GM19324 (cell line): Measurements from ENCODE around the gene HOTAIR.

Source experiments
- ATAC-seq: cut with Tn5 transposase; IDR thresholded peaks from one replicate; pipeline ENCODE4 v1.9.1; 2021; ENCODE audit warnings: mild to moderate bottlenecking, moderate library complexity; ENCODE audit not compliant: unreplicated experiment, low FRiP score

The HOTAIR gene

DNA sequence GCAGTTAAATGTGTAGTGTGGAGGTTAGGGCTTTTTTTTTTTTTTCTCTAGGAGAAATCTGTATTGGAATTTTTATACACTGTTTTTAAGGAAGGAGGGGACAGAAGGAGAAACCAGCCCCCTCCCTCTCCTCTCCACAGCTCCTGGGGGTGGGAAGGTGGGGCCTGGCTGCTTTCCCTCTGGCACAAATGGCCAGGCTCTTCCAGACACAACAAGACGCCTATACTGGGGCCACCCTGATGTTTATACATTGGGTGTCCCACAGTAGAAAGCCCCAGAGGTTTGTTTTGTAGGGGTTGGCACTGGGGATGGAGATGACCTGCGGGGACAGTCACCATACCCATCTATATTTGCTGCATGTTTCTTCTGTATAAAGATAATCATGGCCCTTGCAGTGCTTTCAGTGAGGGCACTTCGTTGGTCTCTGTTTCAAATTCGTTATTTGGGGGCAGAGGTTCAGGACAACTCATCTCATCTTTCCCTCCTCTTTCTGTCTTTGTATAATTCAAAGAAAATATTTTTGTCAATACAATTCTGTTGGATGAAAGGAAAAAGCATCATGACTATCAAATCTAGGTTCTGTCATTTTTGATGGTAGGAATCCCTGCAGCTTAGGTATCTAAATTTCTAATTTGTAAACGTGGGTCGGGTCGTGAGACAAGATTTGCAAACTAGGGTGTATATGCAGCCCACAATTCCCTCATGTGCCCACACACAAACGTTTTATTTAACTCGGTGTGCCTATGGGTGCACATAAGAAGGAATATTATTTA is 2.3 kb upstream of the HOTAIR start:
- ATAC-seq: no peak

DNA sequence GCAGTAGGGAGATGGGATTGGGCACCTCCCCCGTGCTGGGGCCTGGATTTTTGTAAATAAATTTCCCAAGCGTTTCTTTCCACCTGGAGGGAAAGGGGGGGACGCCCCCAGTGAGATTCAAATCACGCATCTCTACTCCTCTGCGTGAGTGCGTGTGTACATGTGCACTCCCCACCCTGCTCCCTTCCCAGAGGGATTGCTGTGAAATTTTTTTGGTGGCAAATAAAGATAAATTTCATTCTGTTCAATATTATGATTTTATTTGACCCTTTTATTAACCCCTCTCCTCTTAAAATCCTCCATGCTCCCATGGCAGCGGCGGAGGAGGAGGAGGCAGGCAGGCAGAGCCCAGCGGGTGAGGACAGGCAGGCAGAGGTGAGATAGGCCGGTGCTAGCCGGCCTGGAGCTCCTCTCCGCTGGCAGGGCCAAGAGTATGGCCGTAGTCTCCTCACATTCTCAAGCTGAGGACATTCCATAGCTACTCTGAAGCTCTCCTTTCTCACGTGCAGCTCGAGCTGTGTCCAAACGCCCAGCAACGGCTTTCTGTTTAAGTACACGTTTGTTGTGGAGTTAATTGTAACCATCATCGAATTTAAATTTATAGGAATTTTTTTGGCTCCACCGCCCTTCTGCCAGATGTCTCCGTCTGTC is 1.5 kb upstream of the HOTAIR start:
- no peak for ATAC-seq

DNA sequence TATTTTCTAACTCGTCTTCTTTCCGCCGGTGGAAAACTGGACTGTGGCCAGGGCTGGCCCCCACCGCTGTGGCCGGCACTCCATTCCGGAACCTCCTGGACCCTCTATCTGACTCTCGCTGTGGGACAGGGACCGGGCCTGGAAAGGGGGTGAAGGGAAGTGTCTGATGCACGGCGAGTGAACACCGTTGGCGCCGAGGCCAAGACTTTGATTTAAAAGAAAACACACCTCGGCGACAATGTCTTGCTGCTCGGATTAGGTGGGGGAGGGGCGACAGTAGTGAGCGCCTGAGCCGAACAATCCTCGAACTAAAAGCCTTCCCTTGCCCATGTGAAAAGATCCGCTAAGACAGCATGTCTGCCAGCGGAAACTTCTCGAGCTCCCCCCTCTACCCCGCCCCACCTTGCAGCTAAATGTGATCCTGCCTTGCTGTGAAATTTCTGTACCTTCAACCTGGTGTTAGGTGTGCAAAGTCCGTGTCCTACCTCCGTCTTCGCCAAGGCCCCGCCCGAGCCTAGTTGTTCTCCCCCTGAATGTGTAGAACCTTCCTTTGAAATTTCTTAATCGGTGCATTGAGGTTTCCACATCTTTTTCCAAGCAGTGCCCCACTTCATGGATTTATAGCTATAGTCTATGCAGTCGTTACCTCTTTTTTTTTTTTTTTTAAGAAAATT is 862 bp upstream of the HOTAIR start:
- ATAC-seq: no peak

DNA sequence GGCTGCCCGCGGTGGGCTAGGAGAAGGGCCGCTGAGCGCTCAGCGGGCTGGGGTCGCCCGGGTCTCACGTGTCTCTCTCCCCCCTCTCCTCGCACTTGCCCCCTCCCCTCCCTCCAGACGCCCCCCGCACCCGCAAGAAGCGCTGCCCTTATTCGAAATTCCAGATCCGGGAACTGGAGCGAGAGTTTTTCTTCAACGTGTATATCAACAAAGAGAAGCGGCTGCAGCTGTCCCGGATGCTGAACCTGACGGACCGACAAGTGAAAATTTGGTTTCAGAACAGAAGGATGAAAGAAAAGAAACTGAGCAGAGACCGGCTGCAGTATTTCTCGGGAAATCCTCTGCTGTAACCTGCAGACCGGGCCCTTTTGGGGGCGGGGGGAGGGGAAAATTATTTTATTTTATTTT is 314 bp upstream of the HOTAIR start:
- ATAC-seq: no peak

DNA sequence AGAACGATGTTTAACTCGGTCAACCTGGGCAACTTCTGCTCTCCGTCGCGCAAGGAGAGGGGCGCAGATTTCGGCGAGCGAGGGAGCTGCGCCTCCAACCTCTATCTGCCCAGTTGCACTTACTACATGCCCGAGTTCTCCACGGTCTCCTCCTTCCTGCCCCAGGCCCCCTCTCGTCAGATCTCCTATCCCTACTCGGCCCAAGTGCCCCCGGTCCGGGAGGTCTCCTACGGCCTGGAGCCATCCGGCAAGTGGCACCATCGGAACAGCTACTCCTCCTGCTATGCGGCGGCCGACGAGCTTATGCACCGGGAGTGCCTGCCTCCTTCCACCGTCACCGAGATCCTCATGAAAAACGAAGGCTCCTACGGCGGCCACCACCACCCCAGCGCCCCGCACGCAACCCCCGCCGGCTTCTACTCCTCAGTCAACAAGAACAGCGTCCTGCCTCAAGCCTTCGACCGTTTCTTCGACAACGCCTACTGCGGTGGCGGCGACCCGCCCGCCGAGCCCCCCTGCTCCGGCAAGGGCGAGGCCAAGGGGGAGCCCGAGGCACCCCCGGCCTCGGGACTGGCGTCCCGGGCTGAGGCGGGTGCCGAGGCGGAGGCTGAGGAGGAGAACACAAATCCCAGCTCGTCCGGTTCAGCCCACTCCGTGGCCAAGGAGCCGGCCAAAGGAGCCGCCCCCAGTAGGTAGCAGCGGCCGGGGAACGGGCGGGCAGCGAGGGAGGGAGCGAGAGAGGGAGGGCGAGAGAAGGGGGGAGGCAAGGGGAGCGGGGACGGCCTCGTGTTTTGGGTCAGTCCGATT is 1.3 kb downstream of the HOTAIR start:
- ATAC-seq: no peak

DNA sequence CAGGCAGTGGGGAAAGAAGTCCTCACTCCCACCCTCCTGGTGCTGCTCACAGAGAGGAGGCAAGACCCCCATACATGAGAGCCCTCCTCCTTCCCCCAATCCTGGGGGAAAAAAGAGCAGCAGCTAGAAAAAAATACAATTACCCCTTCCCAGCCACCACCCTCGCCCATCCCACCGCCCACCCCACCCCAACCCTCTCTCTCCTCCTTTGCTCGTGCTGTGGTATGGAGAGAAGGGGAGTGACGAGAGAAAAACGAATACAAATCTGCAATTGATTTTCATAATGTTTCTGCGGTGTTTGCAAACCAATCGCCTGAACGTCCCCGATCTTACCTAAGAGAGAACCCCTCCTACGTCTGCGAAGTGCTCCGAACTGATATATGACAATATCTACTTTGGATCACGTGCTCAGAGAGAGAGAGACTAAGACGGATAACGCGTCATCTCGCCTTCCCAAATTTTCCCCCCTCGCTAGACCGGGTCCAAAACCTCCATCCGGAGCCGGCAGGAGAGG is 2.0 kb downstream of the HOTAIR start, which contains the start of gene HOXC11:
TSS of gene HOXC11 (plus strand) at position 405 of the 514 bp plus-strand sequence. CDS start 116 bp downstream, outside the sequence.
- ATAC-seq: no peak

DNA sequence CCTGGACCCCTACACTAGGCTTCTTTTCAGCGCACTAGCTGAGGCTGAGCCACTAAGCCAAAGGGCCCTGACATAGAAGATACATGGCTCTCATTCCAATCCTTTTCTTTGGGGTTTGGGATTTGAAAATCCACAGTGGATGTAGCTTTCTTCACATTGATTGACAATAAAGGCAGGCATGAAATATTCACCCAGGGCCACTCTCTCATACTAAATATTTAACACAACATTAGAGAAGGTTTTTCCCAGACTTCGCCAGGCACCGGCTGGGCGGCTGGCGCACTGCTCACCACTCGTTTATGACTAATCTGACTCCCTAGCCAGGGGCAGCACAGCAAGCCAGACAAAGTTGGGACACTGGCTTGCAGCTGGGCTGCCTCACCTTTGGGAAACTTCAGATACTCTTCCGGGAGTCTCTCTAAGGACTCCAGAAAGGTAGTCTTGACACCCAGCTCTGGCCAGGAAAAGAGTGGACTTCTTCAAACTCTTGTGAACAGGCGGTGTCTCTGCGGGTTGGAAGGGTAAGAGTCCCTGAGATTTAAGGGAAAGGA is 2.5 kb downstream of the HOTAIR start:
- ATAC-seq: no peak

DNA sequence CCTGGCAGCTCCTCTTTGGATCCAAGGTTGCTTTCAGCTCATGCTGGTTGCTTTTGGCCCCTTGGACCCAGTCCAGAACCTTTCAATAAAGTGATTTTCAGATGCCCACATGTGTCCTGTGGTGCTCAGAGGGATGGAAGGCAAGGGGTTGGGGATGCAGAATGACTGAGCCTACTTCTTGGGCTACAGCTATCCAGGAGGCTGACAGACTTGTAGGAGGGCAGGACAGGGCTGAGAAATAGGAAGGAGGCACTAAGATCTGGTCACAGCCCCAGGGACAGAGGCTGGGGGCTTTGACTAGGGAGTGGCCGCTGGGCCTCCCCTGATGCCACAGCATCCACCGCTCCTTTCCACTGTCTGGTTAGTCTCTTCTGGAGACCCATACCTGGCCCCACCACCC is 3.1 kb downstream of the HOTAIR start:
- no peak for ATAC-seq

DNA sequence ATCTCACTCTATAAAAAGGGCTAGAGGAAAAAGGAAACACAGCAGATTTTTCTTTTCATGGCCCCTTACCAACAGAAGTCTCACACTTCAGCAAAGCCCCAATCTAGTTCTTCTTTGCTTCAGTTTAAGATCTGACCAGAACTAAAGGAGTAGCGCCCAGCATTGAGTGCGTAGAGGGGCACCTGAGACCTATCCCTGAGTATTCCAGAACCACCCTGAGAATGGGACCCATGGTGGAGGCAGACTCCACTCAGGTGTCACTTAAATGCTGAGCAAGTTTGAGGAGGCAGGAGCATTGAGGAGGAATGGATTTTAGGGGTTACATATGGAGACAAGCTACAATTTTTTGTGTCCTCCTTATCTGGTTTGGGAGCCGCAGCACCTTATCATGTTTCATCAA is 3.6 kb downstream of the HOTAIR start:
- no peak for ATAC-seq

DNA sequence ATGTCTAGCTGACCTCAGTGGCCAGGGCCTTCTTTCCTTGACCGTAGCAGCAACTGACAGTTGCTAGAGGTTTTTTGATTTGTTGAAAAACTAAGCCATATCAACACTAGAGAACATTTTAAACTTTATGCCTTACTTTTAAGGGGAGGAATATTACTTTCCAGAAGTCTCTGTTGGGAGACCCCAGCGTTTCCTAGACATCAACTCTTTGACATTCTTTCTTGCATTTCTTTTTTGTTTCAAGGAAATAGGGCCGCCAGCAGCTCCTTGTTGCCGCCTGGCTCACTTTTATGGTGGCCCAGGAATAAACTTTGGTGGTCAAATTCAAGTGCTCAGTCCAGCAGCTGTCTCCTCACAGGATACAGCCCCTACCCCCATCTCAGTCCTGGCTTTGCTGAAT is 4.3 kb downstream of the HOTAIR start:
- ATAC-seq: no peak

DNA sequence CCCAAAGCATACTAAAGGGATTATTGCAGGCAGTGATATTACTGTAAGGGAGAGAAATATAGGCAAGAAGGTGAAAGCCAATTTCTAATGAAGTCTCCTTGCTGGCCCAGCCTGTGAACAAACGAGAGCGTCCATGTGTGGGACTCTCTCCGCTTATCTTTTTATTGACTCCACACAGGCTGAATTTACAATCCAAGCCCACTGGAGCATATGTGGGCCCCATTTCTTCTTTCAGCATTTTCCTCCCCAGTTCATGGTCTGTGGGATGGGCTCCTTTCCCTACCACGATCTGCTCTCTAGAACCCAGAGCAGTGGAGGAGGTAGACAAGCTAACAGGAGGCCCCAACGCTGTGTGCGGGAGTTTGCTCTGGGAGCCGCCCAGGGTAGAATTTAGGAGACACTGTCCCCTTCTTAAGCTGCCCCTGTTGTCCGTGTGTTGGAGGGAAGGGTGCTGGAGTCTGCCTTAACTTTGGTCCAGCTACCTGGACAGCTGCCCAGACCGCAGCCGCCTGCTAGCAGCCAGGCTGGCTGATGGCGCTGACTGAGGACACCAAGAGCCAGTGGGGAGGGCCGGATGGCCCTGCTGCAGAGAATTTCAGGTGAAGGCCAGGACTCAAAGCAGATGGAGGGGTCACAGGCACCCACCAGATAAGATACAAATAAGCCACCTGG is 5.0 kb downstream of the HOTAIR start:
- no peak for ATAC-seq

DNA sequence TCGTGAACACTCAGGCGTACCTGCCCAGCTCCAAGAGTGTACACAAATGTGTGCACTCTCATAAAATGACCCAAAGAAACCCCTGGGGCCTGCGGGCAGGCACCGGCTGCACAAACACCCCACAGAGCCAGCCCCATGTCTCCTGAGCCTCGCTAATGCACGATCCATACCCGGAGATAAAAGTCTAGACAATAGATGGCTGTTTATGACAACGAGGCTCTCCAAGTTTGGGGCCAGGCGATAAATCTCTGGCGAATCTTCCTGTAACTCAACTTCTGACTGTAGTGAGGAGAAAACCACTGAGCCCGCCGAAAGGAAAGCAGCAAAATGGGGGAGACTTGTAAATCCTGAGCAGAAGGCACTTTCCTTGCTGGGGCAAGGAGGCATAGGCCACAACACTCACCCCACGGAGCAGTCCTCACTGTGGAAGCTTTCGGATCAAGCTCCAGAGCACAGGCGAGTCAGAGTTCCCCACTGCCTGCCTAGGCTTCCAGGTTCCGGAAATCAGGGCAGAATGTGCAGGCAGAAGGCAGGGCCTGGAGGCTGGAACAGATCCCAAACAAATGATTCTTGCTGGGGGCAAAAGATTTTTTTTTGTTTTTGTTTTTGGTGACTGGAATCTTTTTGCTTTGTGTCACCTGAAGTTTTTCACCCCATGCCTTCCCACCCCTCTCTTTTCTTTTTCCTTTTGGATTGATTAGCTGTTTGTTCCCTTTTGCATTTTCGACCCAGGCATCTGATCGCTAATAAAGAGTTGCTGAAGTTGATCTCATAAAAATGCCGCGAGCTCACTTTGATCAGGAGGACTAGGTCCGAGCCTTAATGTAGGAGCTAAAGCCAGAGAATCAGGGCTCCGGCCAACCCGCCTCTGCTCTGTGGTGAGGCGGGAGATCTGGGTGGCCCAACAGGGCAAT is 6.3 kb downstream of the HOTAIR start:
- ATAC-seq: no peak

DNA sequence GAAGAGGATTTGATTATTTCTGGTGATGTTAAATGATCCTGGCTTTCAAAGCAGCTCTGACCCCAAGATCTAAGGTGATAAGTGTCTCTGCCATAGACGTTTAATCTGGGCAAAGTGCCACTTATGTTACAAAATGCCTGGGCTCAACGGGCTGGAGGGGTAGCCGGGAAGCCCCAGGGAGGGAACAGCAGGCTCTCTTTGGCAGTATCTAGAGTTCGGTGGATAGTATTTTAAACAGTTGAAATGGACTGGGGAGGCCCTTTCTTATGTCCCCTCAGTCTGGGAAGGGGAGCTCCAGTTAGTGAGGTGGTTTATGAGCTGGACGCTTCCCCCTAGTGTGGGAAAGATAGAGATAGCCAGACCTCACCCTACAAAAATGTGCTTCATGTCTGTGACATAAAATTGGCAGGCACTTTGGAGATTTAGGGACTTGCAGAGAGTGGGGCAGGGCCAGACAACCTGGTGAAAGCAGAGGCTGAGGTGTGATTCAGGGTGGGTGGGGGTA is 7.3 kb downstream of the HOTAIR start:
- no peak for ATAC-seq

DNA sequence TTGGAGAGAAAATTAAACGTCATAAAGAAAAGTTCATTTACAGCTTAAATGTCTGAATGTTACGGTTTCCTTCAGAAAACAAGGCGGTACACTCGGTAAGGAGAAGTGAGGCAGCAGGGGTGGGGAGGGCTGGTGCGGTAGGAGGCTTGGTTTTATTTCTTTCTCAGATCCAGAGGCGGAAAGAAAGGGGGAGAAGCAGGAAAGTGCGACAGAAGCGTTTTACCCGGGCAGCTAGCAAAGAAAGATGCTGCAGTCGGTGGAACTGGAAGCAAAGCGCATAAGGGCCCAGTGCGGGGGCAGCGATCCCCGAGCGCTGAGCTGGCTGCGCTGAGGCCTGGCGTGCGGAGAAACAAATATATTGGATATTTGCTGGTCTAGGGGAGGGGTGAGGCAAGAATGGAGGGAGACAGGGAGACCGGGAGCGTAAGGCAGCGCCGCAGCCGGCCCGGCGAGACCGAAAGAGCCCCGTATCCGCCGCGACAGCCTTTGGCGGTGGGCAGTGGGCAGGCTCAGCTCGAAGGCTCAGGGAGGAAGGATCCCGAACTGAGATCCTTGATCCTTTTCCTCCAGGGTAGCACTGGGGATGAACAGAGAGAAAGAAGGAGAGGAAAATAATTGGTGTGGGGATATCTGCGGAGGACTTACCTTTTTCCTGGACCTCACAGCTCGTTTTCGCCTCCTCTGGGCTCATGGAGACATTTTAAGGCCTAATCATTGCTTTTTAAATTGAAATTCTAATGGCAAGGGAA is 8.2 kb downstream of the HOTAIR start:
- ATAC-seq: no peak

DNA sequence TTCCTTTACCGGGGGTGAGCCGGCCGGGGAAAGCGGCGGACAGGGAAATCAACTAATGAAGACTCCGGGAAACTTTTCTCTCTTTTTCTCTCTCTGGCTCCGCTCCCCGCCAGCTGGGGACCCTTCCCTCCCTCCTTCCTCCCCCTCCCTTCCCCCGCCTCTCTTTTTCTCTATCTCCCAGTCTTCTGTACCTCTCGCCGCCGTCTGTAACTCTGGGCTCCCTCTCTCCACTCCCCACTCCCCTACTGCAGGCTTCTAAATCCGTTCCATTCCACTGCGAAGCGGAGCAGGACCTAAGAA is 8.7 kb downstream of the HOTAIR start:
- no peak for ATAC-seq

DNA sequence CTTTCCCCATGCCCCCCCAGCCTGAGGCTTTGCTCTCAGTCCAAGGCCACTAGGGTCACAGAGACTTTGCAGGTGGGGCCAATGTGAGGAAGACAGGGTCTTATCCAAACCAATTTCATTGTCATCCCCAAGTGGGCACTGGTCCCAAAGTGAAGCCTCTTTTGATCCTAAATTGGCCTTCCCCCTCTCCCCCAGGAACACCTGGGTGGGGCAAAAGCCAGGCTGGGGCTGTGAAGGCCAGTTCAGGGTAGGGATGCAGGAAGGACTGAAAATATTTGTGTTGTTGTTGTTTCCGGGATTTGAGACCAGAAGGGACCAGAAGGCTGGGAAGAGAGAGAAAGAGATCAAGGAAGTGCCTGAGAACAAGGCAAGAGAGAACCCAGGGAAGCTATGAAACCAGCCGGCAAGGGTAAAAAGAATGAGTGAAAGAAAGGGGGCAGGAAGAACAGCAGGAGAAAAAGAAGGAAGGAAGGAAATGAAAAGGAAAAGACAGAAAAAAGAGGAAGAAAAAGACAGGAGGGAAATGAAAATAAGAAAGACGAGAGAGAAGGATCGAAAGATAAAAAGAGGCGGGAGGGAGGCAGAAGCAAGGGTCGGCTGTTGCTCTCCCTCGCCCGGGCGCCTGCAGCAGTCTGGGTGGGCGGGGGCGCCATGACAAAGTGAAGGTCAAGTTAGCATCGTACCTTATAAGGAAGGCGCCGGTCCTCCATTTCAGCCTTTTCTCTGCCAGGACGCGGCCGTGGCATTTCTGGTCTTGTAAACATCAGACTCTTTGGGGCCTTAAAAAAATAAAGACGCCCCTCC is 9.3 kb downstream of the HOTAIR start:
- ATAC-seq: no peak

DNA sequence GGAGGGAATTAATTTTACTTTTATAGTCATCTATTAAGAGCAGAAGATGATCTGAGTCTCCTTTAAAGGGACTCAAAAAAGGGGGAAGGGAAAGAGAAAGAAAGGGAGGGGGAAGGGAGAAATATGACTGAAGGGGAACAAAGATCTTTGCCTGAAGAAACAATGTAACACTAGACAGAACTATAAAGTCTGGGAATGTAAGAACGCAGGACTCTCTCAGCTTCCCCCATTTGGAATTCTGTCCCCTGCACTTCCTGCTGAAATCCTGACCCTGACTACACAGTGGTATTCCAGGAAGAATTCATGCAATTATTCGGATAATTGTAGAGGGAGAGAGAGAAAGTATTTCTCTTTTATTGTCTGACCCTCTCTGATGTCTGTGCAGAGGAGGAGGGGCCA is 10.4 kb downstream of the HOTAIR start:
- ATAC-seq: no peak
